ENCODE measurements around the gene GORAB. TPM values are rescaled to one million over a fixed set of nuclear protein-coding genes. Genes with fewer than 3 reads are reported as not detected.

GORAB gene
- total and polyA plus RNA-seq, 2 donors = 15.7 to 21.0 TPM

DNA sequence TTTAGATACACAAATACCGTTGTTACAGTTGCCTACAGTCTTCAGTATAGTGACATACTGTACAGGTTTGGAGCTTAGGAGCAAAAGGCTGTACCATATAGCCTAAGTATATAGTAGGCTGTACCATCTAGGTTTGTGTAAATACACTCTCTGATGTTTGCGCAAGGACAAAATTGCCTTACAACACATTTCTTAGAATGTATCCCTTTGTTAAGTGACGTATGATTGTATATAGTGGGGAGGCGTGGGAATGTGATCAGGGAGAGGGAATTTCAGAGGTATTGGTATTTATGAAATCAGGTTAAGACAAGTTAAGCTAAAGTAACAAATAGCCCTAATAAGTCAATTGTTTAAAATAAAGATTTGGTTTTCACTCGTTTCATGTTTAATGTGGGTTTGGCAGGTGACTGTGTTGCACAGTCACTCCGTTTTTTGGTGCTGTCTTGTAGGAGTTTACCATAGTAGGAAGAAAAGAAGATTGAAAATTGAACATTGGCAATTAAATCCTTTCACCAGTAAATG is 2.7 kb downstream of the GORAB start:
- H3K4me1 ChIP-seq (ENCODE audit: control insufficient read depth in 2 of 2, insufficient read depth in 2 of 2, low read length in 2 of 2) = peaks cover 0 to 7% of the 10 kb centered on the region in 2 donors
- peaks cover 3 to 4% of the 10 kb centered on the region in 2 donors for H3K36me3 ChIP-seq (ENCODE audit: control insufficient read depth in 2 of 2, insufficient read depth in 2 of 2, low read length in 1 of 2)
- no peak overlapping the region for H3K4me3 ChIP-seq (ENCODE audit: low read length in 2 of 2)
- no peak overlapping the region for H3K27ac ChIP-seq (ENCODE audit: low read depth in 1 of 2, low read length in 1 of 2)
- peaks cover 0 to 5% of the 10 kb centered on the region in 2 donors for H3K27me3 ChIP-seq (ENCODE audit: control insufficient read depth in 2 of 2, insufficient read depth in 1 of 2, low read length in 1 of 2)
- H3K9me3 ChIP-seq (ENCODE audit: control insufficient read depth in 2 of 2, insufficient read depth in 1 of 2, low read length in 1 of 2) = no peaks in the 10 kb centered on the region
- no peak for DNase-seq (ENCODE audit: low read depth in 6 of 9, low spot score in 9 of 9)
- WGBS = 81% methylated on average over 6 of the region's 6 CpGs

DNA sequence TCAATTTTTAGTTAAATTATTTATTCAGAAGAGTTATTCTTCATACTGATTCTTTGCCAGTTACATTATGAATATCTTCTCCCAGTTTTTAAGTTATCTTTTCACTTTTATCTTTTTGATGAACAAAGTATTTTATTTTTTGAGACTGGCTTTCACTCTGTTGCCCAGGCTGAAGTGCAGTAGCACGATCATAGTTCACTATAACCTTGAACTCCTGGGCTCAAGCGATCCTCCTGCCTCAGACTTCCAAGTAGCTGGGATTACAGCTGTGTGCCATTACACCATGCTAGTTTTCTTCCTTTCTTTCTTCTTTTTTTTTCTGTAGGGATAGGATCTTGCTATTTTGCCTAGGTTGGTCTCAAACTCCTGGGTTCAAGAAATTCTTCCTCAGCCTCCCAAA is 3.5 kb downstream of the GORAB start:
- Histone ChIP-seq H3K9me3 (ENCODE audit: control insufficient read depth in 2 of 2, insufficient read depth in 1 of 2, low read length in 1 of 2) (no peaks in the 10 kb centered on the region), H3K36me3 (ENCODE audit: control insufficient read depth in 2 of 2, insufficient read depth in 2 of 2, low read length in 1 of 2) (peaks cover 3 to 4% of the 10 kb centered on the region in 2 donors), H3K4me1 (ENCODE audit: control insufficient read depth in 2 of 2, insufficient read depth in 2 of 2, low read length in 2 of 2) (peaks cover 0 to 7% of the 10 kb centered on the region in 2 donors), H3K27ac (ENCODE audit: low read depth in 1 of 2, low read length in 1 of 2) (no peak overlapping the region), H3K4me3 (ENCODE audit: low read length in 2 of 2) (no peak overlapping the region), H3K27me3 (ENCODE audit: control insufficient read depth in 2 of 2, insufficient read depth in 1 of 2, low read length in 1 of 2) (peaks cover 0 to 5% of the 10 kb centered on the region in 2 donors)
- DNase-seq (ENCODE audit: low read depth in 6 of 9, low spot score in 9 of 9) = no peak
- WGBS = 96% methylated on average over 2 of the region's 2 CpGs

DNA sequence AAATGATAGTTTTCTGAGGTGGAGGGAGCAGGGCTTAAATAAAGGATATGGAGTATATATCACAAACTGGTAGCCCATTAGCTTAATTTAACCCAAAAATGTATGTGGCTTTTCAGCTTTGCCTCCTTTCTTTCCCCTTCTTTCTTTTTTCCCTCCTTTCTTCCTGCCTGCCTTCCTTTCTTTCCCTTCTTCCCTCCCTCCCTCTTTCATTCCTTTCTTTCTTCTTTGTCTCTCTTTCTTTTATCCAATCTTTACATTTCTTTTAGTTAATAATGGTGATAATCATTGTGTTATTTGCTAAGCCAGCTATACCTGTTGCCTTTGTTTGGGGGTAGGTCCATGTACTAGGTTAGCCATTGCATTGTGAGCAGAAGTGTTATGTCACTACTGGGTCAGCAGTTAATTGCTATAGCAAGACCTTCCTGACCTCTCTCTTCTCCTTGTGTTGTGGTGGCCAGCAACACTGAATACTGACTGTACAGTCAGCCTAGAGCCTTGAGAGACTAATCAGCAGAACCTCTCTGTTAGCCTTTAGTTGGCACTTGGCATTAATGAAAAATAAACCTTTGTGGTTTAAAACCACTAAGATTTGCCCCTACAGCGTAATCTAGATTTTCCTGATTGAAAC is 5.1 kb downstream of the GORAB start:
- WGBS = 96% methylated on average over 1 of the region's 1 CpG

DNA sequence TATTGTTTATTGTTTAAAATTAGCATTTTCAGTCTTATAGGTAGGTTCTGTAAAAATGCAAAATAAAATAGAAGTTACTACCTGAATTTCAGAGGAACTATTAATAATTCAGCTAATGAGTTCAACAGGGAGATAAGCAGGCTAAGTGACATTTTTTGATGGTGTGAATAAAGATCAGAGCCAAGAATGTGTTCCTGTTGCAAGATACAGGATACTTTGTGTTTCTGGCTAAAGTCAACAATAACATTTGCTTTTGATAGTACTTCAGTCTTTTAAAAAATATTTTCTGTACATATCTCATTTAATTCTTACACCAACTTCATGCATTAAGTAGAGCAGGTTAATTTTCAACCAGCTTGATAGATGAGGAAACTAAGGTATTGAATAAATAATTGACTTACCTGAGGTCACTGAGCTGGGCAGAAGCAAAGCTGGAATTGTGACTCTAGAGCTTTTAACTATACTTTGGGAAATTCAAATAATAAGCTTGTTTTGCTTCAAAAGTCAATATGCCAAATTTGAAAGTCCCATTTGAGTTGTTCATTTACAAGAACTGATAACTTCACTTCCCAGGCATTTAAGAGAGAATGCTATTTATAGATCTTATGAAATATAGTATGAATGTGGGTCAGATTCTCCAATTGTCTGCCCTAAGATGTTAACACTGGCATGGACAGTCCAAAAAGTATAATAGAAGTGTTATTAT is 6.0 kb downstream of the GORAB start:
- peaks cover 0 to 3% of the 10 kb centered on the region in 2 donors for H3K4me1 ChIP-seq (ENCODE audit: control insufficient read depth in 2 of 2, insufficient read depth in 2 of 2, low read length in 2 of 2)
- H3K9me3 ChIP-seq (ENCODE audit: control insufficient read depth in 2 of 2, insufficient read depth in 1 of 2, low read length in 1 of 2) = no peaks in the 10 kb centered on the region
- DNase-seq (ENCODE audit: low read depth in 6 of 9, low spot score in 9 of 9) = no peak
- no peak overlapping the region for H3K27ac ChIP-seq (ENCODE audit: low read depth in 1 of 2, low read length in 1 of 2)
- H3K27me3 ChIP-seq (ENCODE audit: control insufficient read depth in 2 of 2, insufficient read depth in 1 of 2, low read length in 1 of 2) = no peaks in the 10 kb centered on the region
- peaks cover 4 to 14% of the 10 kb centered on the region in 2 donors for H3K36me3 ChIP-seq (ENCODE audit: control insufficient read depth in 2 of 2, insufficient read depth in 2 of 2, low read length in 1 of 2)
- H3K4me3 ChIP-seq (ENCODE audit: low read length in 2 of 2) = no peak overlapping the region

More for the DNA sequence above, 5.1 kb downstream of the GORAB start:
- no peak overlapping the region for H3K4me3 ChIP-seq (ENCODE audit: low read length in 2 of 2)
- no peaks in the 10 kb centered on the region for H3K27me3 ChIP-seq (ENCODE audit: control insufficient read depth in 2 of 2, insufficient read depth in 1 of 2, low read length in 1 of 2)
- H3K27ac ChIP-seq (ENCODE audit: low read depth in 1 of 2, low read length in 1 of 2) = no peak overlapping the region
- H3K9me3 ChIP-seq (ENCODE audit: control insufficient read depth in 2 of 2, insufficient read depth in 1 of 2, low read length in 1 of 2) = no peaks in the 10 kb centered on the region
- H3K4me1 ChIP-seq (ENCODE audit: control insufficient read depth in 2 of 2, insufficient read depth in 2 of 2, low read length in 2 of 2) = peaks cover 0 to 3% of the 10 kb centered on the region in 2 donors
- DNase-seq (ENCODE audit: low read depth in 6 of 9, low spot score in 9 of 9) = no peak
- H3K36me3 ChIP-seq (ENCODE audit: control insufficient read depth in 2 of 2, insufficient read depth in 2 of 2, low read length in 1 of 2) = peaks cover 4 to 6% of the 10 kb centered on the region in 2 donors

DNA sequence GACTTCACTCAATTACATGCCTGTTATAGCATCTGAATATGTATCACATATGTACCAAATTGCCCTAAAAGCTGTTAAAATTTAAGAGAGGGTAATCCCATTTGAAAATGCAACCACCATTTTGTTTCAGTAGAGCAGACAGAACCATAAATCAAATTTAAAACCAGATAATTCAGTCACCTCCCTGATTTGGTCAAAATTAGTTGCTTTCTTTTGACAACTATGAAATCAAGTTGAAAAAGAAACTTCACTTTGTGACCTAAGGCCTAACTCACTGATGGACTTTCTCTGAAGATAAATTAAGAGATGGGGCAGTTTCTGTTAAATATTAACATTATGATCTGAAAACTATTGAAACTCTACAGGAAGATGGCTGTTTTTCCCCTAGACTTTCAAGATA is 6.7 kb downstream of the GORAB start:
- no peak for DNase-seq (ENCODE audit: low read depth in 6 of 9, low spot score in 9 of 9)
- Histone ChIP-seq H3K4me1 (ENCODE audit: control insufficient read depth in 2 of 2, insufficient read depth in 2 of 2, low read length in 2 of 2) (no peaks in the 10 kb centered on the region), H3K27me3 (ENCODE audit: control insufficient read depth in 2 of 2, insufficient read depth in 1 of 2, low read length in 1 of 2) (no peaks in the 10 kb centered on the region), H3K9me3 (ENCODE audit: control insufficient read depth in 2 of 2, insufficient read depth in 1 of 2, low read length in 1 of 2) (no peaks in the 10 kb centered on the region), H3K27ac (ENCODE audit: low read depth in 1 of 2, low read length in 1 of 2) (no peak overlapping the region), H3K4me3 (ENCODE audit: low read length in 2 of 2) (no peak overlapping the region), H3K36me3 (ENCODE audit: control insufficient read depth in 2 of 2, insufficient read depth in 2 of 2, low read length in 1 of 2) (peaks cover 4 to 21% of the 10 kb centered on the region in 2 donors)

DNA sequence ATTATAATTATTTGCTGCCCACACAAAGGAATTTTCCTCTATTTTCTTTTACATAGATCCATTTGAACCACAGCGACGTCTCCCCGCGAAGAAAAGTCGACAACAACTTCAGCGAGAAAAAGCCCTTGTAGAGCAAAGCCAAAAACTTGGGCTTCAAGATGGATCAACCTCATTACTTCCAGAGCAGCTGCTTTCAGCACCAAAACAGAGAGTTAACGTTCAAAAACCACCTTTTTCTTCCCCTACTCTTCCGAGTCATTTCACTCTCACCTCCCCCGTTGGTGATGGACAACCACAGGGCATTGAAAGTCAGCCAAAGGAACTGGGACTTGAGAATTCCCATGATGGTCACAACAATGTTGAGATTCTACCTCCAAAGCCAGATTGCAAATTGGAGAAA is 7.2 kb downstream of the GORAB start:
- no peaks in the 10 kb centered on the region for H3K27me3 ChIP-seq (ENCODE audit: control insufficient read depth in 2 of 2, insufficient read depth in 1 of 2, low read length in 1 of 2)
- H3K27ac ChIP-seq (ENCODE audit: low read depth in 1 of 2, low read length in 1 of 2) = no peak overlapping the region
- H3K4me1 ChIP-seq (ENCODE audit: control insufficient read depth in 2 of 2, insufficient read depth in 2 of 2, low read length in 2 of 2) = no peaks in the 10 kb centered on the region
- DNase-seq (ENCODE audit: low read depth in 6 of 9, low spot score in 9 of 9) = no peak
- H3K4me3 ChIP-seq (ENCODE audit: low read length in 2 of 2) = no peak overlapping the region
- 98% methylated on average over 9 of the region's 9 CpGs for WGBS
- peaks cover 4 to 26% of the 10 kb centered on the region in 2 donors for H3K36me3 ChIP-seq (ENCODE audit: control insufficient read depth in 2 of 2, insufficient read depth in 2 of 2, low read length in 1 of 2)
- no peaks in the 10 kb centered on the region for H3K9me3 ChIP-seq (ENCODE audit: control insufficient read depth in 2 of 2, insufficient read depth in 1 of 2, low read length in 1 of 2)

DNA sequence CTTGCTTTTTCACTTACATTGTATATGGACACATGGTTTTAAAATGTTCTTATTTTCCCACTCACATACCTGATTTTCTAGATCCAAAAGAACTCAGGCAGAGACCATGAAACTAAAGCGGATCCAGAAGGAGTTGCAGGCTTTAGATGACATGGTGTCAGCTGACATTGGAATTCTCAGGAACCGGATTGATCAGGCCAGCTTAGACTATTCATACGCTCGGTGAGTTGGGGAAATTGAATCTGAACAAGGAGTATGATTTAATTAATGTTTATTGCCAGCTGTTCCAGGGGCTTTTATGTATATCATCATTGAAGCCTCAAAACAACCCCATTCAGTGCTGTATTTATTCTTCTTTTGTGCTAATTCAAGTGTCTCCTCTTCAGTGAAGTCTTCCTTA is 12.7 kb downstream of the GORAB start:
- Histone ChIP-seq H3K4me1 (ENCODE audit: control insufficient read depth in 2 of 2, insufficient read depth in 2 of 2, low read length in 2 of 2) (no peaks in the 10 kb centered on the region), H3K27me3 (ENCODE audit: control insufficient read depth in 2 of 2, insufficient read depth in 1 of 2, low read length in 1 of 2) (no peaks in the 10 kb centered on the region), H3K4me3 (ENCODE audit: low read length in 2 of 2) (no peak overlapping the region), H3K27ac (ENCODE audit: low read depth in 1 of 2, low read length in 1 of 2) (no peak overlapping the region), H3K36me3 (ENCODE audit: control insufficient read depth in 2 of 2, insufficient read depth in 2 of 2, low read length in 1 of 2) (peaks cover 11 to 51% of the 10 kb centered on the region in 2 donors), H3K9me3 (ENCODE audit: control insufficient read depth in 2 of 2, insufficient read depth in 1 of 2, low read length in 1 of 2) (no peaks in the 10 kb centered on the region)
- DNase-seq (ENCODE audit: low read depth in 6 of 9, low spot score in 9 of 9) = no peak
- 99% methylated on average over 4 of the region's 4 CpGs for WGBS

DNA sequence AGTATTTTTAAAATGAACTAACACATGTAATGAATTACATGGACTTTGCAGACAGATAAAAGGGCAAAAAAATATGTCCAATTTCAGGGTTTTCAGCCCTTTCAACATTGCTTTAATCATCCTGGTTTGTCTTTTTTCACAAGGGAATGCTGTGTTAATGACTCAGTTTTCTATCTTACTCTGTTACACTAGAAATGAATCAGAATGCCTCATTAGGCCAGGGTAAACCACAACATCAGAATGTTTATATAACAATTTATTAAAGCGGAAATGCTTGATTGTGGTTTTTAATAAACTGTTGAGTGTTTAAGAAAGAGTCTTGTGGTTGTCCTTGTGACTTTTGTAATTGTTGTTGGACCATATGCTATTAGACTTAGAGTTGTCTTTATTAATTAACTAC is 13.5 kb downstream of the GORAB start:
- Histone ChIP-seq H3K9me3 (ENCODE audit: control insufficient read depth in 2 of 2, insufficient read depth in 1 of 2, low read length in 1 of 2) (no peaks in the 10 kb centered on the region), H3K27ac (ENCODE audit: low read depth in 1 of 2, low read length in 1 of 2) (no peak overlapping the region), H3K4me1 (ENCODE audit: control insufficient read depth in 2 of 2, insufficient read depth in 2 of 2, low read length in 2 of 2) (no peaks in the 10 kb centered on the region), H3K27me3 (ENCODE audit: control insufficient read depth in 2 of 2, insufficient read depth in 1 of 2, low read length in 1 of 2) (no peaks in the 10 kb centered on the region), H3K4me3 (ENCODE audit: low read length in 2 of 2) (no peak overlapping the region), H3K36me3 (ENCODE audit: control insufficient read depth in 2 of 2, insufficient read depth in 2 of 2, low read length in 1 of 2) (peaks cover 16 to 59% of the 10 kb centered on the region in 2 donors)
- WGBS = 93% methylated on average over 1 of the region's 1 CpG
- no peak for DNase-seq (ENCODE audit: low read depth in 6 of 9, low spot score in 9 of 9)

DNA sequence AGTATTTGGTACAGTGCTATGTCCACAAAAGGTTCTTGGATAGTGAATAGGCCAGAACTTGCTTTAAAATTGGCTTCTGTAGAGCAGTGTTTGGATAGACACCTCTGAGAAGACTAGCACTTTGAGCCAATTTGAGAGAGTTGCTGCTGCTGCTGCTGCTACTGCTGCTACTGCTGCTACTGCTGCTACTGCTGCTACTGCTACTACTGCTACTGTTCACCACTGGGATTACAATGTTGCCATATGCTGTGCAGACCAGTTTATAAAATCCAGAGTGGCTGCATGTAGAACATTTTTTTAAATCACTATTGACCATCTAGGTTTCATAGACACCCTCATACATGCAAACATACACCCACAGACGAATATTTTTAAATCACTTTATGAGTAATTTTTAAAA is 15.3 kb downstream of the GORAB start:
- H3K4me3 ChIP-seq (ENCODE audit: low read length in 2 of 2) = no peak overlapping the region
- no peaks in the 10 kb centered on the region for H3K9me3 ChIP-seq (ENCODE audit: control insufficient read depth in 2 of 2, insufficient read depth in 1 of 2, low read length in 1 of 2)
- no peak for DNase-seq (ENCODE audit: low read depth in 6 of 9, low spot score in 9 of 9)
- H3K27ac ChIP-seq (ENCODE audit: low read depth in 1 of 2, low read length in 1 of 2) = no peak overlapping the region
- 98% methylated on average over 1 of the region's 1 CpG for WGBS
- H3K36me3 ChIP-seq (ENCODE audit: control insufficient read depth in 2 of 2, insufficient read depth in 2 of 2, low read length in 1 of 2) = peaks cover 25 to 71% of the 10 kb centered on the region in 2 donors
- no peaks in the 10 kb centered on the region for H3K27me3 ChIP-seq (ENCODE audit: control insufficient read depth in 2 of 2, insufficient read depth in 1 of 2, low read length in 1 of 2)
- H3K4me1 ChIP-seq (ENCODE audit: control insufficient read depth in 2 of 2, insufficient read depth in 2 of 2, low read length in 2 of 2) = no peaks in the 10 kb centered on the region
